ENCODE data around the gene CERS6. TPM values are rescaled to one million over a fixed set of nuclear protein-coding genes. Genes with fewer than 3 reads are reported as not detected.
A peak's percentile ranks its signal among the peaks of the same experiment; 100 is the strongest.

The CERS6 gene
- total and polyA plus RNA-seq, 2 of the 8 experiments (the other 6 are each of a cell fraction or from before 2014, with no cell fraction given) = 6.8 to 28.2 TPM

- Histone ChIP-seq H3K36me3 (ENCODE audit: control insufficient read depth in 2 of 4, insufficient read depth in 4 of 4, low read length in 3 of 4) (no peaks in the 10 kb centered on the region), H2BK12ac (ENCODE audit: low read depth, low read length) (no peak overlapping the region), H3K79me2 (ENCODE audit: control insufficient read depth in 1 of 2, insufficient read depth in 2 of 2, low read length in 2 of 2) (no peaks in the 10 kb centered on the region), H3K18ac (ENCODE audit: extremely low read depth, low read length) (peak overlapping the region; percentile 55; the same call in 1 of the 2 replicates), H2BK5ac (ENCODE audit: low read depth, low read length) (no peak overlapping the region), H4K91ac (replicated peaks; ENCODE audit: insufficient read length, low read length) (no peak overlapping the region), H3K4me1 (replicated peaks in 1 of 4; ENCODE audit: control insufficient read depth in 3 of 4, insufficient read depth in 4 of 4, low read length in 3 of 4) (peaks cover 0 to 8% (median 4%) of the 10 kb centered on the region in 4 experiments; a peak in 3 of 7 replicates), H2AFZ (ENCODE audit: low read length) (no peak overlapping the region), H3K4ac (replicated peaks; ENCODE audit: insufficient read length, low read depth, low read length) (no peak overlapping the region), H2BK15ac (ENCODE audit: low read length) (no peak overlapping the region), H3K23me2 (ENCODE audit: low read depth, low read length) (no peaks in the 10 kb centered on the region), H4K8ac (ENCODE audit: extremely low read depth, insufficient read depth, low read length) (no peak overlapping the region), H3K79me1 (ENCODE audit: low read depth, low read length) (no peaks in the 10 kb centered on the region), H3K4me3 (ENCODE audit: extremely low read depth in 1 of 4, insufficient read depth in 2 of 4, low read depth in 3 of 4, low read length in 4 of 4) (no peak overlapping the region), H4K5ac (ENCODE audit: insufficient read length, low read depth, low read length) (no peak overlapping the region), H3K9ac (replicated peaks in 1 of 4; ENCODE audit: extremely low read depth in 1 of 4, low read depth in 3 of 4, low read length in 3 of 4) (no peak overlapping the region), H2BK20ac (ENCODE audit: low read length) (no peak overlapping the region), H2BK120ac (replicated peaks; ENCODE audit: low read depth, low read length) (no peak overlapping the region), H3K27ac (ENCODE audit: low read depth, low read length) (no peak overlapping the region), H3K4me2 (ENCODE audit: insufficient read depth in 1 of 2, low read depth in 2 of 2, low read length in 2 of 2) (no peak overlapping the region), H3K56ac (replicated peaks; ENCODE audit: insufficient read length, low read depth, low read length) (no peak overlapping the region), H2AK5ac (ENCODE audit: low read depth, low read length) (no peak overlapping the region), H3K9me3 (ENCODE audit: insufficient read depth in 2 of 2, low read depth in 1 of 2, low read length in 1 of 2) (no peaks in the 10 kb centered on the region), H4K20me1 (replicated peaks in 1 of 2; ENCODE audit: control insufficient read depth in 1 of 2, insufficient read depth in 2 of 2, low read length in 2 of 2) (no peaks in the 10 kb centered on the region), H3K23ac (ENCODE audit: insufficient read length) (no peak overlapping the region), H3K27me3 (replicated peaks in 1 of 4; ENCODE audit: control insufficient read depth in 3 of 4, extremely low read depth in 1 of 4, insufficient read depth in 3 of 4, low read length in 3 of 4) (no peaks in the 10 kb centered on the region), H3K14ac (ENCODE audit: insufficient read length) (no peak overlapping the region)
- POLR2A ChIA-PET (ENCODE audit: partially characterized antibody) = no interaction called here
- WGBS, 2 experiments (ENCODE audit: extremely low coverage in 1 of 2, insufficient coverage in 1 of 2, insufficient read length in 1 of 2, insufficient replicate concordance in 2 of 2, low coverage in 1 of 2, low lambda C conversion rate in 2 of 2, missing lambda C conversion rate in 1 of 2) = 70% methylated on average over 3 of the region's 3 CpGs; no CpG with 5 or more reads in 1 of the 2 experiments
- FAIRE-seq = peak; percentile 88
- no peak for TF ChIP-seq JUN (IDR thresholded peaks at IDR 0.05; ENCODE audit: low read depth, low read length)
- TF ChIP-seq YY1 (IDR thresholded peaks at IDR 0.05; ENCODE audit: low read depth, low read length) = no peak
- 0 out of 2 replicates have a peak, but pooled peaks have one; percentile 42 for TF ChIP-seq TEAD4 (IDR thresholded peaks at IDR 0.05; ENCODE audit: low read depth, low read length)
- no peak for TF ChIP-seq MAFK (IDR thresholded peaks at IDR 0.05; ENCODE audit: low read depth, low read length)
- no peak for TF ChIP-seq CHD1 (IDR thresholded peaks at IDR 0.05; ENCODE audit: low read depth, low read length)
- no peak for TF ChIP-seq BRCA1 (IDR thresholded peaks at IDR 0.05; ENCODE audit: low read depth, low read length)
- TF ChIP-seq POLR2A (IDR thresholded peaks at IDR 0.05; ENCODE audit: control extremely low read depth in 1 of 2, low read depth in 2 of 2, low read length in 2 of 2) = no peak
- no peak for TF ChIP-seq HDAC2 (IDR thresholded peaks at IDR 0.05; ENCODE audit: borderline replicate concordance in 1 of 2, low read depth in 2 of 2, low read length in 2 of 2)
- TF ChIP-seq SAP30 (IDR thresholded peaks at IDR 0.05; ENCODE audit: insufficient read depth, insufficient replicate concordance, low read length) = no peak
- no peak for TF ChIP-seq PHF8 (conservative IDR thresholded peaks at IDR 0.05; ENCODE audit: low read depth, low read length)
- TF ChIP-seq ZNF274 (IDR thresholded peaks at IDR 0.05; ENCODE audit: borderline replicate concordance, extremely low read depth, low read length) = no peak
- TF ChIP-seq HDAC6 (IDR thresholded peaks at IDR 0.05; ENCODE audit: low read depth, low read length) = no peak
- no peak for TF ChIP-seq SIX5 (IDR thresholded peaks at IDR 0.05; ENCODE audit: low read depth, low read length)
- no peak for TF ChIP-seq CBX5 (IDR thresholded peaks at IDR 0.05; ENCODE audit: low read depth, low read length)
- peak; percentile 74 for TF ChIP-seq SRF (IDR thresholded peaks at IDR 0.05; ENCODE audit: low read depth, low read length)
- CTCF ChIA-PET (ENCODE audit: partially characterized antibody) = interaction anchor here (1.2 kb wide), 1 partner anchor 10 kb away, joined by 3 read pairs; no protein-coding TSS in a partner anchor
- no peak for DNase-seq (ENCODE audit: low read depth in 1 of 2, low spot score in 2 of 2)
Measured at GRCh38 chr2:168626647-168627046, 170.6 kb downstream of the CERS6 start.
